Left forelimb (tissue), 1 donor: ENCODE measurements around the gene SLC38A5.

ENCODE experiments used
- DNase-seq: peaks from one replicate; pipeline ENCODE4 v3.0.0-alpha.2; 2018; ENCODE audit warnings: low spot score

The SLC38A5 gene

DNA sequence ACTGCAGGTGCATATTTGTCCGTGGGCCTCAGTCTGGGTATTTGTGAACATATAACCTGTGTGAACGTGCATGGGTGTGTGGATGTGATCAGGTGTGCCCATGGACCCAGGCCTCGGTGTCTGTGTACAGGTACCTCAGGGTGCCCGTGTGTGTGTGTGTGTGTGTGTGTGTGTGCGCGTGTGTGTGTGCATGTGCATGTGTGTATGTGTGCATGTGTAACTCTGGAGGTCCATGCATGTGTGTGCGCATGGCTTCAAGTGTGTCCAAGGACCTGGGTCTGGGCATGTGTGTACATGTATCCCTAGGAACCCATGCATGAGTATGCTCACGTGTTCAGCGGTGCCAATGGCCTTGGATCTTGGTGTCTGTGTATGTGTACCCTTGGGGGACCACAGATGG lies 21.7 kb upstream of the SLC38A5 start:
- no peak for DNase-seq

DNA sequence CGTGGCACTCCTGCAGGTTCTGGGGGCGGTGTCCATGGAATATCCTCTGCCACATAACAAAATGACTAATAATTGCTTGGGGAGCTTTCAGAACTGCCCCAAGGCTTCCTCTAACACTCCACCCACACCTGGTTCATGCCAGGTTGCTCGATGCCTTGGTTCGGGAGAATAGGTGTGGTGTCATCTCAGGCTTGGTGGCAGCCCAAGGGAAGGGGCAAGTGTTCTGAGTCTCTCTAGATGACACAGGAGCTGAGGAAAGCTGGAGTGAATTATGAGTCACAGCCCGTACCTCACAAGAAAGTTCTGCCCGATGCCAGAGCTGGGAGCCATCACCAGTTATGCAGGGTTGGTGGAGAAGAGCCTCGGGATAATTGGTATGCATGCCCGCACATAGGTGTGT lies 20.6 kb upstream of the SLC38A5 start:
- DNase-seq: no peak

DNA sequence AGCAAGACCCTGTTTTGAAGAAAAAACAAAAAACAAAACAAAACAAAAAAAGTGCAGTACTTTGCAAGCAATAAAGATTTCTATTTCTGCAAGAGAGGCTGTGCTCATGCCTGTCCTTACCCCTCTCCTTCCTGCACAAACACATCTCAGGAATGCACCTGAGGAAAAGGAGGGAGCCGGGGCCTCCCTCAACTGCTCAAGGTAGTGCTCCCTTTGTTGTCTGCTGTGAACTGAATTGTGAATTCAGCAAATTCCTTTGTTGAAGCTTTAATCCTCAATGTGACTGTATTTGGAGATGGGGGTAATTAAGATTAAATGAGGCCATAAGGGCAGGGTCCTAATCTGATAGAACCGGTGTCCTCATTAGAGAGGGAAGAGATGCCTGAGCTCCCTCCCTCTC lies 19.8 kb upstream of the SLC38A5 start:
- no peak for DNase-seq

DNA sequence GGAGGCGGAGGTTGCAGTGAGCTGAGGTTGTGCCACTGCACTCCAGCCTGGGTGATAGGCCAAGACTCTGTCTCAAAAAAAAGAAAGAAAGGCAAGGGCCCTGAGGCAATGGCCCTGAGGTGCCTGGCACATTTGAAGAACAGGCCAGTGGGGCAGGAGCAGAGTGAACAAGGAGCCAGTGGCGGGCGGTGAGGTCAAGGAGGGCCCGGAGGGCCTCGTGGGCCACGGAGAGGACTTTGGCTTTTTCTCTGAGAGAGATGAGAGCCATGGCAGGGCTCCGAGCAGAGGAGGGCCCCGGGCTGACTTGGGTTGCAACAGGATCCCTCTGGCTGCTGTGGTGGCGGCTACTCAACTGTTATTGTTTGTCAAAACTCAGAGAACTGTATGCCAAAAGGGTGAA lies 19.2 kb upstream of the SLC38A5 start:
- DNase-seq: no peak

DNA sequence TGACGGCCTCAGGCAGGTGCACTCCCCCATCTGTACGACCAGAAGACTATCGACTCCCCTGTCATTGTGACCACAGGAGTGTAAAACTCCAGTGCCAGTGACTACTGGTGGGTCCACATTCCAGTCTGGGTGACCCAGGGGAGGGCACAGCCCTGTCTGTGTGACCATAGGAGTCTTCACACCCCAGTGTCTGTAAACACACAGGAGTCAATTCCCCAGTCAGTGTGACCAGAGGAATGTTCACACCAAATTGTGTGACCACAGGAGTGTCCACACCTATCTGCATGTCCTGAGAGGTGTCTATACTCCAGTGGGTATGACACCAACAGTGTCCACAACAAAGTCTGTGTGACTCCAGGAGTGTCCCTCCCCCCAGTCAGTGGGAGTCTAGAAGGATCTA lies 18.0 kb upstream of the SLC38A5 start:
- DNase-seq: no peak

DNA sequence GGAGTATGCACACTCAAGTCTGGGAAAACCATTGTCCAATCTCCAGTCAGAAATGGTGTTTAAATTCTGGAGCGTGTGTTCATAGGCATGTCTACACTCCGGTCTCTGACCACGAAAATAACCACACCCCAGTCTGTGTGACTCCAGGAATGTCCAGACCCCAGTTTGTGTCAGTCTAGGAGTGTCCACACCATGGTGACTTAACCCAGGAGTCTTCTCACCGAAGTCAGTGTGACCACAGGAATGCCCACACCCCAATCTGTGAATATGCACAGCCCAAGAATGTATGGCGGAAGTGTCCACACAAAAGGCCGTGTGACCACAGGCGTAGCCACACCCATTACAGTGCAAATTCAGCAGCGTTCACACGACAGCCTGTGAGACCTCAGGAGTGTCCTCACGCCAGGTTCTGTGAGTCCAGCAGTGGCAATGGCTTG lies 17.3 kb upstream of the SLC38A5 start:
- DNase-seq: no peak

DNA sequence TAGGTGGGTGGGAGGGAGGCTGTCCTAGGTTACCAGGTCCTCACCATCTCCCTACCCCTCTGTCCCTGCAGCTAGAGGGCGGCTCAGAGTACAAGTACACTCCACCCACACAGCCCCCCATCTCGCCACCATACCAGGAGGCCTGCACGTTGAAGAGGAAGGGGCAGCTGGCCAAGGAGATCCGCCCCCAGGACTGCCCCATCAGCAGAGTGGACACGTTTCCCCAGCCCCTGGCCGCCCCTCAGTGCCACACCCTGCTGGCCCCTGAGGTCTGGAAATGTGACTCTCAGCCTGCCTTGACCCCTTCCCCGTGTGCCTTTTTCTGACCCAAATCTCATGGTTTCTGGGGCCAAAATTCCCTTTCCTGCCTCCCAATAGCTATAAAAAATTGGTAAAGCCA lies 12.5 kb upstream of the SLC38A5 start:
- DNase-seq: no peak

DNA sequence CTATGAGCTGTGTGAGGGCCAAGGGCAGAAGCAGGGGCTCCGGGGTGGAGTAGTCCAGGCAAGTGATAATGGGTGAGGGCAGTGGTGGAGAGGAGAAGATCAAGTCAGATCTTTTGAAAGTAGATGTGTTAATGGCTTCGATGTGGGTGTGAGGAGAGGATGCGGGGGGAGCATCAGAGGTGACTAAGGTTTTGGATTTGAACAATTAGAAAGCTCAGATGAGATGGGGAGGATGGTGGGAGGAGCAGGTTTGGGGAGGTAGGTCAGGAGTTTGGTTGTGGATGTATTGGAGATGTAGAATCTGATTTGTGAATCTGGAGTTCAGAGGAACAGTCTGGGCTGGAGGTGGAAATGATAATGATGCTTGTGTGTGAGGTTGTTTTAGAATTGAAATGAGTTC lies 10.5 kb upstream of the SLC38A5 start:
- no peak for DNase-seq

DNA sequence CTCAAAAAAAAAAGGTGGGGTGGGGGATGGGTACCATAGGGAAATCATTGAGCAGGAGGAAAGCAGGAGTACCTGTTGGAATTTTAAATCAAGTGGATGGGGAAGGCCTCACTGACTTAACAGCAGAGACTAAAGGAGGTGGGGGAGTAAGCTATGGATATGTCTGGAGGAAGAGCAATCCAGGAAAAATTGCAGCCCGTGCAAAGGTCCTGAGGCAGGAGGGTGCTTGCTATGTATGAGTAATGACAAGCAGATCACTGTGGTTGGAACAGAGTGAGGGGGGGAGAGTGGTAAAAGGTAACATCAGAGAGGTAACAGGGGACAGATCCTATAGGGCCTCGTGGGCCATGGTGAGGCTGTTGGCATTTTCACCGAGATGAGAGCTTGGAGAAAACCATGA lies 10.1 kb upstream of the SLC38A5 start:
- no peak for DNase-seq

DNA sequence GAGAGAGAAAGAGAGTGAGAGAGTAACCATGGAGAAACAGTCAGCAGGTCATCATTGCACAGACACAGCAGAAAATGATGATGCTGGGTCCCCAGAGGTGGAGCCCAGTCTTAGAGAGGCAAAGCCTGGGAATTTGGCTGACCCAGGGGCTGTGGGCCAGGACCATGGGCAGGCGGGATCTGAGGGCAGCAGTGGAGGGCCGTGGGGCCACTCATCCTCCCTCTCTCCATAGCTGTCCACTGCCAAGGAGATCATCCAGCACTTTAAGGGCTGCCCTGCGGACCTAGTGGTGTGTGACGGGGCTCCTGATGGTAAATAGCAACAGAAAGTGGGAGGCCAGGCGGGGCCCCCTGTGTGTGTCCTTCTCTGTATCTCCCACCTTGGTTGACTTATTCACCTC lies 8.7 kb upstream of the SLC38A5 start:
- no peak for DNase-seq

DNA sequence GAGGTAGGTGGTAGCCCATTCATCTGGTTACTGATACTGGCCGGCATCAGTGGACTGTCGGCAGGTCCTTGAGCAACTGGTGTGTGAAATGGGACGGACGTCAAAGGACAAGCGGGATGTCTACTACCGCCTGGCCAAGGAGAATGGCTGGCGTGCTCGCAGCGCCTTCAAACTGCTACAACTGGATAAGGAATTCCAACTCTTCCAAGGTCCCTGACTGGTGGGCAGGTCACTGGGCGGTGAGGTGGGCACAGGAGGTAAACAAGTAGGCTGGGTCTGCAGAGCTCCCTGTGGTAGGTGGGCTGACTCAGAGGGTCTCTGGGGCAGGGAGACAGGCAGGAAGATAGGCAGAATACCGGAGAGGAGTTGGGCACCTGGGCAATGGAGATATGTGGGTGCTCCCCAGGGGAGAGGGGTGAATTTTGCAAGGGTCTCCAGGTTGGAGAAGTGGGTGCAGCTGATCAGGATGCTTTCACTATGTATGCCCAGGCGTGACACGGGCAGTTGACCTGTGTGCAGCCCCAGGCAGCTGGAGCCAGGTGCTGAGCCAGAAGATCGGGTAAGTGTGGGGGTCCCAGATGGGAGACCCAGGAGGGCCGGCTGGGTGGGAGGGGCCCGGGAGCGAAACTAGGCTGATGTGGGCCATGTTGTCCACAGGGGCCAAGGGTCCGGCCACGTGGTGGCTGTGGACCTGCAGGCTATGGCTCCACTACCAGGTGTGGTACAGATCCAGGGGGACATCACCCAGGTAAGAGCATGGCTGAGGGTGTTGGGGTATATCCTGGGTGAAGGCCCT lies 8.1 kb upstream of the SLC38A5 start:
- DNase-seq: no peak

DNA sequence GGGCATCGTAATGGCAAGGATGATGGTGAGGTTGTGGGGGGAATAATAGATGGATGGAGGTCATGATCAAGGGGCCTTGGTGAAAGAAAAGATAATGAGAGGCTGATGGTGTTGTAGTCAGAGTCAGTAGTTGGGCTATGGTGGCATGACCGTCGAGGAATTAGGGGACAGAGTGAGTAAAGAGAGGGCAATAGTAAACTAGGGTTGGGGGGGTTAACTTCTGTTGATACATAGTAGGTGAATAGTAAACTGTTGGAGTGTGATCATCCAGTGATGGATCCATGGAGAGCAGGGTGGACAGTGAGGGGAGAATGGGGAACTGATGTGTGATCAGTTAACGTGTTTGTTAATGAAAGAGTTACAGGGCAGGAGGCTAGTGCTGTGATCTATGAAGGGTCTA lies 6.9 kb upstream of the SLC38A5 start:
- no peak for DNase-seq

DNA sequence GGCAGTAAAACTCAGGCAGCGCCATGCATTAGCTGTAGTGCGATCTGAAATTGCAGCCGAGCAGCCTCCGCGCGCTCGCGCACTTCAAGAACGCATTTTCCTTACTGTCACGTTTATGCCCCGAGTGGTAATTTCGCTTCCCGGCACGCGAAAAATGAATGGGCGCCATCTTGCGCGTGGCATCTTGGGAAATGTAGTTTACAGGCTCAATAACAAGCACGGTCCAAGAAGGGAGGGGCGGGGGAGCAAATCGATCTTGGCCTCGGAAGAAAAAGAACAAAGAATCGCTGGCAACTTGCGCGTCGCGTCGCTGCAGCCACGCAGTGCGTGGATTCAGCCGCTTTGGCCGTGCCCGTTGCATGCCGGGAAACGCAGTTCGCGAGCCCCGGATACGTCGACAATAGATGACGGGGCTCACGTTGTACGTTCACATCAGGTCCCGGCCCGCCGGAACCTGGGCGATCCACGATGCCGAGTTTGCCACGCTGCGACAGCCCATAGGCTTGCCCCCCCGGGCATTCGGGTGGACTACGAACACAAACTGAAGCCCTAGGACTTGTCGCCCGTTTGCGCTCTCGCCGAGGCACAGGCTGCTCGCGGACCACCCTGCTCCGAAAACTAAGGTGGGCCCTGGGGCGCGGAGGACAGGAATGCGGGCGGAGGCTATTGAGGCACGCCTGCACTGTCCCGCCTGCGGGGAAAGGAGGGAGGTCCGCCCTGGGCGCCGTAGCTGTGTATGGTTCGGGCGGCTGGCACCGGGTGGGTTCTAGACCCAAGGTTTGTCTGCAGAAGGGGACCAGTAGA lies 5.9 kb upstream of the SLC38A5 start, which contains the start of gene FTSJ1:
FTSJ1 (plus strand) TSS at position 426 of the 804 bp plus-strand sequence. CDS start 1,849 bp downstream, outside the sequence.
- peak; percentile 88 for DNase-seq

DNA sequence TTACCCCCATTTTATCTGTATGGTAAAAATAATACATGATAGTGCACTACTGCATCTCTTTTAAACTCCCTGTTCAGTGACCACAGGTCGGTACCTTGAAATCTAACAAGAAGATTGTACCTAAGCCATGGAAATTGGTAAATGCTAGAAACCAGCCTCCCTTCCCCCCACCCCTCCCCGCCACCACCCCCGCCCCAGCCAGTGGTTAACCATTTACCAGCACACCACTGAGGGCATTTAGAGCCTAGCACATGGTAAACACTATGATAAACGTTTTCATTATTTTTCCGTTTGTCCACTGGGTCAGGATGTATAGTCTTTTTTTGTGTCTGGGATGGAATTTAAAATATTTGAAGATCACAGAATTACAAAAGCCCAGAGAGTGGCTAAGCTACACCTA lies 5.2 kb upstream of the SLC38A5 start:
- no peak for DNase-seq

DNA sequence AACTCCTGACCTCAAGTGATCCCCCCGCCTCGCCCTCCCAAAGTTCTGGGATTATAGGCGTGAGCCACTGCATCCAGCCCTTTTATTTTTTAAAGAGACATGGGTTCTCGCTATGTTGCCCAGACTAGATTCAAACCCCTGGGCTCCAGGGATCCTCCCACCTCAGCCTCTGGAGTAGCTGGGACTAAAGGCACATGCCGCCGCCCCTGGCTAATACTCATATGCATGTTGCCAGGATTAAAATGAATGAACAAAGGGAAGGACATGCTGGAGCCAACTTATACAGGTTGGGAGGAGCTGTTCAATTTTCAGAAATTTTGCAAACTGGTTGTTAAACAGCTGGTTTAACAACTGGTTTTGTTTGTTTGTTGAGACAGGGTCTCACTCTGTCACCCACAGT lies 4.5 kb upstream of the SLC38A5 start:
- no peak for DNase-seq

DNA sequence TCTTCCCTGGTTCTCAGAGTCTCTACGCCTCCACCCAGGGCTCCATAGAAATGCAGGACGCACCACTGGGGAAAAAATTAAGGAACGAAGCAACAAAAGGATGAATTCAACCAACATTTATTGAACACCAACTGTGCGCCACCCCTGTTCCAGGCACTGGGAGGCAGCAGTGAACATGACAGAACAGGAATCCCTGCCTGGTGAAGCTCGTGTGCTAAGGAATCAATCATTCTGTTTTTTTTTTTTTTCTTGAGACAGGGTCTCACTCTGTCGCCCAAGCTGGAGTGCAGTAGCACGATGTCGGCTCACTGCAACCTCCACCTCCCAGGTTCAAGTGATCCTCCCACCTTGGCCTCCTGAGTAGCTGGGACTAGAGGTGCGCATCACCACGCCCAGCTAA lies 4.1 kb upstream of the SLC38A5 start:
- DNase-seq: no peak

DNA sequence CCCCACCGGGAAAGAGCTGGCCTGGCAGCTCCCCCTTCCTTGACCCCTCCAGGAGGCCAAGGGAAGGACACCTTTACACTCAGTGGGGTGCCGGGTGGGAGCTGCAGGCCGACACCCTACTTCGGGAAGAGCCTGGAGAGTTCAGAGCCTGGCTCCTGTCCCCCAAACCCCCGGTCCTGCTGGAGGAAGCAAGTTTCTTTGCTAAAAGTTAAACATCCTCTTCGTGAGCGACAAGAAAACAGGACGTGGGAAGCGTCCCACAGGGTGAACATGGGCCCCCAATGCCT lies 3.6 kb upstream of the SLC38A5 start:
- DNase-seq: no peak

DNA sequence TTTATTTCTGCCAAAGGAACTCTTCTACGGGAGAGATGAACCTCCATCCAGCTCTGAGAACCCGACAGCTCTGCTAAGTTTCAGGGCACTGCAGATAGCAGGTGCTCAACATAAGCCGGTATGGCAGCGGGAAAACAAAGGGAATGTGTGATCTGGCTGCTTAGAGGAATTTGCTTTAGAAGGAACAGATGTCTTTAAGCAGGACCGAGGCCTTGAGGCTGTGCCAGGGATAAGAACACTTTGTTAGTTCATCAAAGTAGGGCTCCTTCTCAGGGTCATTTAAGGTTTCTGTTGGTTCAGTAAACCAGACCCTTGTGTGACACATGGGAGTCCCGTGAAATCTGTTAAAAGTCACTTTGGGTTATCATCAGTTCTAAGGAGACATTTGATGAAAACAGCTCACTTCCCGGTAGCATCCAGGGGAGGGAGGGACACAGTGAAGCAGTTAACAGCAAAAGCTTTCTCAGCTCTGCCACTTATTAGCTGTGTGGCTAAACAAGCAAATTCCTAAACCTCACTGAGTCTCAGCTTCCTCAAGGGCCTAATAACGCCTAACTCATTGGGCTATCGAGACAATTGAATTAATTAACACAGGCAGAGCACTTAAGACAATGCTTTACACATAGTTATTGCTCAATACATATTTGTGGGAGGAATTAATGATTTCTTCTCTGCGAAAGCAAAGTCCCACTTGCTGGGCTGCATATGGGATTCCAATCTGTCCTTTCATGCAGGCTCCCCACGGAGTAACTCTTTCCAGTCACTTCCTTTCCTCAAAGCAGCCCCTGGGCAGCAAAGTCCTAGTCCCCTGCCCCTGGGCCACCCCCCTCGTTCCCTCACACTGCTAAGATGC lies 3.0 kb upstream of the SLC38A5 start:
- DNase-seq: no peak

DNA sequence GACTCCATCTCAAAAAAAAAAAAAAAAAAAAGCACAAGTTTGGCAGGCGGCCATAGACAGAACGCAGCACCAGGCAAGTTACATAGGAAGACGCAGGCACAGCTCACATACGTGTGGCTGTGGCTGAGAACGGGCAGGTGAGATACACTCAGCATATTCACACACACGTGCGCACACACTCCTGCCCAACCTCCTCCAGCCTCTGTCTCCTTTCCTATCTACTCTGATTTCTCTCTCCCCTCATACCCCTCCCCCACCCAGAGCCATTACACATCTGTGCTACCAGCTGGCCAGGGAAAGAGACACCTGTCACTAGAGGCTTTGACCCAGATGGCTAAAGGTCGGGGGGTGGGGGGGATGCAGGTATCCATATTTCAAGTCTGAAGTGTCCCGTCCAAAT lies 2.2 kb upstream of the SLC38A5 start:
- no peak for DNase-seq

DNA sequence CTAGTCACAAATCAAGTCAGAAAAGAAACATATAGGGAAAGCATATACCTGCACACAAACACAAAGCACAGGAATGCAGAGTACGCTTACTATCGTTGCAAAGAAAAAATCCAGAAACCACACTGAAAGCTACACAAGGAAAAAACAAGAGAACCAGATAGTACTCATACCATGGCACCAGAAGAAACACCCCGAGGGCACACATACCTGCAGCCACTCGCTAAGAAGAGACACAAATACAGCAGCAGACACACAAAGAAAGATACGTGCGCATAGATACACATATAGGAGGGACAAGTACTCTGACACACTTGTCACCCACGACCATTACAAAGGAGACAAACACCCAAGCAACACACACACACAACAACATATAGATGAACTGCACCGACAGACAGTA lies 1.4 kb upstream of the SLC38A5 start:
- DNase-seq: no peak

DNA sequence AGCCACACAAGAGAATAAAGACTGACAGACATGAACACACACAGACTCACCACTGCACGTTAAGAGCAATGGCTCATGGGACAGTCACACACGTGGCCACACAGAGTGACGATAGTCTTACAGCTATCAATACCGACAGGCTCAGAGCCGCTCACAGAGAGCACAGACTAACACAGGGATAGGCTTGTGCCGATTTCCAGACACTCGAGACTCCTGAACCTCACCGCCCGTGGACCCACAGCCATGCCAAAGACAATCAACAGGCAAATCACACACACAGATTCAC lies 716 bp upstream of the SLC38A5 start:
- no peak for DNase-seq

DNA sequence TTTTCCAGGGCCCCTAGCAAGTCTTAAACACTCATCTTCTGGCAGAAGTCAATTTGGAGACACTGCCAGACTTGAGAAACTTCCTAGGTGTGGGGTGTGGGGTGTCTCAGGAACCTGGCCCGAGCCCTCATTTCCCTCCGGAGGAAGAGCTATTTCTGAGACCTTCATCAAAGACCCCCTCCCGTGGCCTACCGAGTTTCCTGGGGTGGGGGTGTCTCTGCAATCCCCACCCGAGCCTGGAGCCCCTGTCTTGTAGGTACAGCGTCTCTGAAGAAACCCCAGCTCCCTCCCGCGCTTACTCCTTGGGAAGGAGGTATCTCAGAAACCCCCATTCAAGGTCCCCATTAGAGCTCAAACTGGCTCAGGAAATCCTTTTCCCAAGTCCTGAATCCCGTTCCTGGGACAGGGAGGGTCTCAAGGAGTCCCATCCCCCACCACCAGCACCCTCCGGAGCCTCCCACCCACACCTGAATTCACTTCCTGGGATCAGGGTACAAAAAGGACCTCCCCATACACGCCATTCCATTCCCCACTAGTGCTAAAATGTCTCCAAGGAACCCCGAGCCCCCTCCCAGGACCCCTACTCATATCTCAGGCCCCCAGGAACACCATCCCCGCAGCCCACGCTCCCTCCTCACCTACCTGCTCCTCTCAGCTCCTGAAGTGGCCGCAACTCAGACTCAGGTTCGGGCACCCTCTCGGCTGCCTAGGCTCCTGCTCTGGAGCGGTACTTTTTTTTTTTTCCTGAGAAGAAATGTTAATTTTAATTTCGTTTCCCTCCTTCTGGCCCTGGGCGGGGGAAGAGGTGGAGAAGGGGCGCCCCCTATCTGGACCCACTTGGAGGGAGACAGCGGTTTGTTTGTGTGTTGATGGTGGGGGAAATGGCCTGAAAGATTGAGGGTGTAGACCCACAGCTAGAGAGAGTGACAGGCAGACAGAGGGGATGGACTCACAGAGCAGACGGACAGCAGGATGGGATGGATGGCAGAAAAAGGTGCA lies 1.1 kb downstream of the SLC38A5 start:
- no peak for DNase-seq
